Measurements from ENCODE around the gene NAALADL2.

NAALADL2 gene

DNA sequence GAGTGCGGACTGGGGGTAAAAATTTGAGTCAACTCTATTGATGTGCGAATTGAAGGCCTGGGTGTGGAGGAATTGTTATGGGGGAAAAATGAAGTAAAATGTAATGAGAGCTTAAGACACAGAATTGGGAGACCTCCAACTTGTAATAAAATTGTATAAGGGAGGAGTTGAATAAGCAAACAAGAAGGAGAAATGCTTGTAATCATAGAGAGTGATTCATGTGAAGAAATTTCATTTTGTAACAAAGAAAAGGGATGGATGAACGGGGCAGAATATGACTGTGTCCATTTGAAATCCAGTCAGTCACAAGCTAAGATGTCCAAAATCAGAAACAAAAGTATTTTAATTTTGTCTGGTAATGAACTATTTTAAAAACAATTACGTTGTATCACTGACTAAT lies 552.3 kb downstream of the NAALADL2 start:
- H3K79me2 ChIP-seq (ENCODE audit: insufficient read depth, low read length), result no peaks in the 10 kb centered on the region
- no peak overlapping the region for H3K4me2 ChIP-seq (ENCODE audit: low read depth, low read length, poor library complexity, severe bottlenecking)
- no peaks in the 10 kb centered on the region for H3F3A ChIP-seq (ENCODE audit: insufficient read depth)
- H3K27ac ChIP-seq (ENCODE audit: low read depth, low read length), result no peak overlapping the region
- H2AFZ ChIP-seq (ENCODE audit: low read depth, low read length, severe bottlenecking), result no peak overlapping the region
- no peaks in the 10 kb centered on the region for H3K27me3 ChIP-seq (ENCODE audit: low read length)
- TF ChIP-seq, protein P1, sequence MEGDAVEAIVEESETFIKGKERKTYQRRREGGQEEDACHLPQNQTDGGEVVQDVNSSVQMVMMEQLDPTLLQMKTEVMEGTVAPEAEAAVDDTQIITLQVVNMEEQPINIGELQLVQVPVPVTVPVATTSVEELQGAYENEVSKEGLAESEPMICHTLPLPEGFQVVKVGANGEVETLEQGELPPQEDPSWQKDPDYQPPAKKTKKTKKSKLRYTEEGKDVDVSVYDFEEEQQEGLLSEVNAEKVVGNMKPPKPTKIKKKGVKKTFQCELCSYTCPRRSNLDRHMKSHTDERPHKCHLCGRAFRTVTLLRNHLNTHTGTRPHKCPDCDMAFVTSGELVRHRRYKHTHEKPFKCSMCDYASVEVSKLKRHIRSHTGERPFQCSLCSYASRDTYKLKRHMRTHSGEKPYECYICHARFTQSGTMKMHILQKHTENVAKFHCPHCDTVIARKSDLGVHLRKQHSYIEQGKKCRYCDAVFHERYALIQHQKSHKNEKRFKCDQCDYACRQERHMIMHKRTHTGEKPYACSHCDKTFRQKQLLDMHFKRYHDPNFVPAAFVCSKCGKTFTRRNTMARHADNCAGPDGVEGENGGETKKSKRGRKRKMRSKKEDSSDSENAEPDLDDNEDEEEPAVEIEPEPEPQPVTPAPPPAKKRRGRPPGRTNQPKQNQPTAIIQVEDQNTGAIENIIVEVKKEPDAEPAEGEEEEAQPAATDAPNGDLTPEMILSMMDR (IDR thresholded peaks at IDR 0.05; ENCODE audit: insufficient read depth, low read length, poor library complexity, severe bottlenecking), result no peak
- H3K4me3 ChIP-seq (ENCODE audit: insufficient read depth, low read length, poor library complexity, severe bottlenecking), result no peak overlapping the region
- H3K36me3 ChIP-seq (ENCODE audit: low read length), result no peaks in the 10 kb centered on the region
- H3K9ac ChIP-seq (ENCODE audit: low read length), result no peak overlapping the region
- H3K9me3 ChIP-seq (ENCODE audit: insufficient read depth, low read length), result no peaks in the 10 kb centered on the region
- no peaks in the 10 kb centered on the region for H4K20me1 ChIP-seq (ENCODE audit: low read depth, low read length)
- H3K9me2 ChIP-seq (replicated peaks; ENCODE audit: insufficient read depth, low read length), result no peaks in the 10 kb centered on the region

DNA sequence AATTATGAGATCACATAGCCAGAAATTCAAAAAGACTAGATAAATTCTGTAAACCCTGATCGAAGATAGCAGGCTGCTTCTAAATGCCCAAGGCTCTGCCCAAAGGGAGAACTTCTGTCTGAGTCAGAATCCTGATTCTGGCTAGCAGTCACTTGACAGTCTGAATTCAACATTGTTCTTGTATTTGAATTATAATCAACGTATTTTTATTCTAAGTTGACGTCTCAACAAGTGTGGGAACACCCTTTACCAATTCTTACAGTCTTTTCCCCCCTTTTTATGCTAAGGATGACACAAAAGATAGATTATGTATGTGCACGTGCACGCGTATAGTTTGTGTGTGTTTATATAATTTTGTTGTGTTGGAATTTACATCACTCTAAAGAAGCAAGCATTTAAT lies 552.8 kb downstream of the NAALADL2 start:
- Histone ChIP-seq H3K9me3 (ENCODE audit: insufficient read depth, low read length) (no peaks in the 10 kb centered on the region), H3K9me2 (replicated peaks; ENCODE audit: insufficient read depth, low read length) (no peaks in the 10 kb centered on the region), H3K27ac (ENCODE audit: low read depth, low read length) (no peak overlapping the region), H4K20me1 (ENCODE audit: low read depth, low read length) (no peaks in the 10 kb centered on the region), H2AFZ (ENCODE audit: low read depth, low read length, severe bottlenecking) (no peak overlapping the region), H3K27me3 (ENCODE audit: low read length) (no peaks in the 10 kb centered on the region), H3F3A (ENCODE audit: insufficient read depth) (no peaks in the 10 kb centered on the region), H3K9ac (ENCODE audit: low read length) (no peak overlapping the region), H3K4me3 (ENCODE audit: insufficient read depth, low read length, poor library complexity, severe bottlenecking) (no peak overlapping the region), H3K79me2 (ENCODE audit: insufficient read depth, low read length) (no peaks in the 10 kb centered on the region), H3K4me2 (ENCODE audit: low read depth, low read length, poor library complexity, severe bottlenecking) (no peak overlapping the region), H3K36me3 (ENCODE audit: low read length) (no peaks in the 10 kb centered on the region)
- no peak for TF ChIP-seq EZH2phosphoT487 (conservative IDR thresholded peaks at IDR 0.05; ENCODE audit: low read length)
- TF ChIP-seq, protein P1 (IDR thresholded peaks at IDR 0.05; ENCODE audit: insufficient read depth, low read length, poor library complexity, severe bottlenecking), result no peak

DNA sequence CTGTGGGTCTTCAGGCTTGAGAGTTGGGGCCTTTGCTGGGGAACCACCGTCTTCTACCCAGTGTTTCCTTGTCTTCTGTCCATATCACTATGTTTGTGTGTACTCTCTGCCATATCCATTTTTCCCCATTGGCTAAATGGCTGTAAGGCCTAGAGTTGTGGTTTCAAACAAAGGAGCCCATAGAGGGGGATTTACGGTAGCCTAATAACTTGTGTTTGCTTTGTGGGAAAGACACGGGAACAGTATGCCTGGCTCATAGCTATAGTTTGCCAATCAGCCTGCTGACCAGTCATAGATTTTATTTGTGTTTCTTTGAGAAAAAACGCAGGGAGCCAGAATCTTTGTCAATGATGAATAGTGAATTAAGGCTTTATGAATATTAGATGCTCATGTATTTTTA lies 554.8 kb downstream of the NAALADL2 start:
- no peaks in the 10 kb centered on the region for H4K20me1 ChIP-seq (ENCODE audit: low read depth, low read length)
- TF ChIP-seq, protein P1 (IDR thresholded peaks at IDR 0.05; ENCODE audit: insufficient read depth, low read length, poor library complexity, severe bottlenecking), result no peak
- TF ChIP-seq EZH2phosphoT487 (conservative IDR thresholded peaks at IDR 0.05; ENCODE audit: low read length), result no peak
- H3K9me2 ChIP-seq (replicated peaks; ENCODE audit: insufficient read depth, low read length), result no peaks in the 10 kb centered on the region
- no peak overlapping the region for H2AFZ ChIP-seq (ENCODE audit: low read depth, low read length, severe bottlenecking)
- no peaks in the 10 kb centered on the region for H3K9me3 ChIP-seq (ENCODE audit: insufficient read depth, low read length)
- no peak overlapping the region for H3K9ac ChIP-seq (ENCODE audit: low read length)
- no peaks in the 10 kb centered on the region for H3K36me3 ChIP-seq (ENCODE audit: low read length)
- H3K4me2 ChIP-seq (ENCODE audit: low read depth, low read length, poor library complexity, severe bottlenecking), result no peak overlapping the region
- H3K79me2 ChIP-seq (ENCODE audit: insufficient read depth, low read length), result no peaks in the 10 kb centered on the region
- H3F3A ChIP-seq (ENCODE audit: insufficient read depth), result no peaks in the 10 kb centered on the region
- H3K4me3 ChIP-seq (ENCODE audit: insufficient read depth, low read length, poor library complexity, severe bottlenecking), result no peak overlapping the region
- H3K27ac ChIP-seq (ENCODE audit: low read depth, low read length), result no peak overlapping the region
- H3K27me3 ChIP-seq (ENCODE audit: low read length), result no peaks in the 10 kb centered on the region

DNA sequence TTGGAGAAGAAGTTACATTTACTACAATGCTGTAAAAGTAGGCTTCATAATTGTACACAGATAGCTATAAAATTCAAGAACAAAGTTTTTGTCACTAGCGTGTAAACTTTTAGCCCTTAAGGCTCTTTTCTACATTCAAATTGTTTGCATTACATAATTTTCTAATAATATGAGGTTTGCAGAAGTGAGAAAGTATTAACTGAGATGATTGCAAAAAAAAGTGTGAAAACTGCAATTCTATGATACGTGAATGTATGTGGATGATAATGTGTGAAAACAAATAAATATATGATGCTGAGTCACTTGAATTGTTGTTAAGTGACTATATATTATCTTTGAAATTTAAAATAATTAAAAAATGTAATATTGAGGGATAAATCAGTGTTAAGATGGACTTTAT lies 557.5 kb downstream of the NAALADL2 start:
- no peak overlapping the region for H3K4me3 ChIP-seq (ENCODE audit: insufficient read depth, low read length, poor library complexity, severe bottlenecking)
- no peak overlapping the region for H3K9ac ChIP-seq (ENCODE audit: low read length)
- H3K9me2 ChIP-seq (replicated peaks; ENCODE audit: insufficient read depth, low read length), result no peaks in the 10 kb centered on the region
- no peaks in the 10 kb centered on the region for H3K79me2 ChIP-seq (ENCODE audit: insufficient read depth, low read length)
- H3K27me3 ChIP-seq (ENCODE audit: low read length), result no peaks in the 10 kb centered on the region
- H4K20me1 ChIP-seq (ENCODE audit: low read depth, low read length), result no peaks in the 10 kb centered on the region
- H3K27ac ChIP-seq (ENCODE audit: low read depth, low read length), result no peak overlapping the region
- no peaks in the 10 kb centered on the region for H3K36me3 ChIP-seq (ENCODE audit: low read length)
- no peaks in the 10 kb centered on the region for H3K9me3 ChIP-seq (ENCODE audit: insufficient read depth, low read length)
- no peak overlapping the region for H3K4me2 ChIP-seq (ENCODE audit: low read depth, low read length, poor library complexity, severe bottlenecking)
- H3F3A ChIP-seq (ENCODE audit: insufficient read depth), result no peaks in the 10 kb centered on the region
- TF ChIP-seq, protein P1 (IDR thresholded peaks at IDR 0.05; ENCODE audit: insufficient read depth, low read length, poor library complexity, severe bottlenecking), result no peak
- TF ChIP-seq EZH2phosphoT487 (conservative IDR thresholded peaks at IDR 0.05; ENCODE audit: low read length), result no peak
- no peak overlapping the region for H2AFZ ChIP-seq (ENCODE audit: low read depth, low read length, severe bottlenecking)
